Tibial nerve (tissue), 3 donors: Measurements from ENCODE around the gene PHACTR1.

Experiments
- CTCF ChIP-seq, 5 experiments: fragments of 200-600 bp in 3 of 5; fragments of 450-650 bp in 2 of 5; sonication (generic) in 3 of 5; IDR thresholded peaks; one replicate each; pipeline ENCODE4 v1.5.1; 2016 to 2019; ENCODE audit warnings: antibody characterized with exemption in 5 of 5, mild to moderate bottlenecking in 3 of 5, moderate library complexity in 2 of 5
- POLR2A ChIP-seq, 2 donors: fragments of 450-650 bp; IDR thresholded peaks; one replicate each; pipeline ENCODE4 v1.6.1; 2017; ENCODE audit warnings: antibody characterized with exemption in 2 of 2, mild to moderate bottlenecking in 2 of 2, moderate library complexity in 2 of 2

GRCh38 chr6:12827921-12828320 is 111.4 kb downstream of the PHACTR1 start:
- TF ChIP-seq CTCF (IDR thresholded peaks at IDR 0.05) (no peak), POLR2A (IDR thresholded peaks at IDR 0.05) (no peak)
